Upper lobe of left lung (tissue), 6 donors: Measurements from ENCODE around the gene POPDC3. TPM values are rescaled to one million over a fixed set of nuclear protein-coding genes. Genes with fewer than 3 reads are reported as not detected.

ENCODE experiments used
- ATAC-seq, 2 donors: fragments of 200-7000 bp; cut with Tn5 transposase; one replicate each; pipeline ENCODE4 v1.9.1; 2022; ENCODE audit warnings: mild to moderate bottlenecking in 2 of 2, moderate library complexity in 2 of 2; ENCODE audit not compliant: low FRiP score in 2 of 2
- DNase-seq, 2 donors: peaks; one replicate each; pipeline ENCODE4 v3.0.0-alpha.2; 2019 to 2020
- H3K27ac ChIP-seq, 4 donors: fragments of 200-600 bp; sonication (generic); one replicate each; pipeline ENCODE4 v1.5.1; 2016 to 2019
- H3K27me3 ChIP-seq, 4 donors: fragments of 200-600 bp; sonication (generic); one replicate each; pipeline ENCODE4 v1.5.1; 2017 to 2019
- H3K36me3 ChIP-seq, 4 donors: fragments of 200-600 bp; sonication (generic); one replicate each; pipeline ENCODE4 v1.5.1; 2016 to 2019
- H3K4me1 ChIP-seq, 4 donors: fragments of 200-600 bp; sonication (generic); one replicate each; pipeline ENCODE4 v1.5.1; 2018 to 2019
- H3K4me3 ChIP-seq, 4 donors: fragments of 200-600 bp; sonication (generic); one replicate each; pipeline ENCODE4 v1.5.1; 2017 to 2019; ENCODE audit warnings: mild to moderate bottlenecking in 2 of 4, moderate library complexity in 1 of 4
- H3K9me3 ChIP-seq, 4 donors: fragments of 200-600 bp; sonication (generic); one replicate each; pipeline ENCODE4 v1.5.1; 2018 to 2019
- POLR2A ChIP-seq, 4 donors: fragments of 450-650 bp; IDR thresholded peaks; one replicate each; pipeline ENCODE4 v1.5.1; 2016 to 2017; ENCODE audit warnings: antibody characterized with exemption in 4 of 4, mild to moderate bottlenecking in 2 of 4
- WGBS, 2 donors: methylation state at CpG; one replicate each; pipeline ENCODE4 v1.1.5; 2017 to 2018; 5-methylcytosine and 5-hydroxymethylcytosine counted together
- total RNA-seq, 6 donors: library from RNA; depleted of rRNA in 4 of 6; stranded (reverse); fragments of >200 nt in 4 of 6; gene quantifications; one replicate each; pipeline versions ENCODE4 v1.1.0 to v1.2.1, GENCODE V29; 2016 to 2021
- TF ChIP-seq, protein P1 (sequence below), 6 experiments: fragments of 450-650 bp in 4 of 6; fragments of 200-600 bp in 2 of 6; sonication (generic) in 2 of 6; IDR thresholded peaks; one replicate each; pipeline ENCODE4 v1.5.1; 2016 to 2019; ENCODE audit warnings: antibody characterized with exemption in 6 of 6
- donor health status: DM: no; HTN: no; CAD: no; lungs with moderate emphysema.
- donor health status: DM: no; HTN: yes; CAD: no; lungs with severe emphysema.

Gene POPDC3
- total RNA-seq, 6 donors from 2014 or later = 0.34 to 6.8 (median 0.57) TPM; not detected in 3

DNA sequence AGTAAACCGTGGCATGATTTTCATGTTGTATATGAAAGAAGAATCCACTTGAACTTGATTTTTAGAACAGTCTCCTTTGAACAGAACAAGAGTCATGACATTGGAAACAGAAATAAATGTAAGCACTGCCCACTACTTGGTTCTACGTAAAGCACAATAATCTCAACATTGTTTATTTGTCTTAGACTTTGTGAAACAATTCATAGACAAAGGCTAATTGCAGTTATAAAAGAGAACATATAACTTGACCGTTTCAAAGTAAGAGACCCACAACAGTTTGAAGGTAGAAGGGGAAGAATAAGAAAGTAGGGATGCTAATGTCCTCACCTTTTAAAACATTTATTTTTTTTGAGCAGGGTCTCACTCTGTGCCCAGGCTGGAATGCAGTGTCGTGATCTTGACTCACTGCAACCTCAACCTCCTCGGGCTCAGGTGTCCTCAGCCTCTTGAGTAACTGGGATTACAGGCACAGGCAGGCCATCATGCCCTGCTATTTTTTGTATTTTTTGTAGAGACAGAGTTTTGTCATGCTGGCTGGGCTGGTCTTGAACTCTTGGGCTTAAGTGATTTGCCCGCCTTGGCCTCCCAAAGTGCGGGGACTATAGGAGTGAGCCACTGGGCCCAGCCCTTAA, 71.1 kb downstream of the POPDC3 start:
- 79 to 87% methylated on average over 7 of the region's 7 CpGs for WGBS, 2 donors

More for the DNA sequence above, 71.1 kb downstream of the POPDC3 start:
- H3K4me3 ChIP-seq = no peak overlapping the region
- no peaks in the 10 kb centered on the region for H3K27me3 ChIP-seq
- no peaks in the 10 kb centered on the region for H3K36me3 ChIP-seq
- ATAC-seq (no peak), DNase-seq (no peak)
- no peak for TF ChIP-seq POLR2A (IDR thresholded peaks at IDR 0.05)
- TF ChIP-seq, protein P1, sequence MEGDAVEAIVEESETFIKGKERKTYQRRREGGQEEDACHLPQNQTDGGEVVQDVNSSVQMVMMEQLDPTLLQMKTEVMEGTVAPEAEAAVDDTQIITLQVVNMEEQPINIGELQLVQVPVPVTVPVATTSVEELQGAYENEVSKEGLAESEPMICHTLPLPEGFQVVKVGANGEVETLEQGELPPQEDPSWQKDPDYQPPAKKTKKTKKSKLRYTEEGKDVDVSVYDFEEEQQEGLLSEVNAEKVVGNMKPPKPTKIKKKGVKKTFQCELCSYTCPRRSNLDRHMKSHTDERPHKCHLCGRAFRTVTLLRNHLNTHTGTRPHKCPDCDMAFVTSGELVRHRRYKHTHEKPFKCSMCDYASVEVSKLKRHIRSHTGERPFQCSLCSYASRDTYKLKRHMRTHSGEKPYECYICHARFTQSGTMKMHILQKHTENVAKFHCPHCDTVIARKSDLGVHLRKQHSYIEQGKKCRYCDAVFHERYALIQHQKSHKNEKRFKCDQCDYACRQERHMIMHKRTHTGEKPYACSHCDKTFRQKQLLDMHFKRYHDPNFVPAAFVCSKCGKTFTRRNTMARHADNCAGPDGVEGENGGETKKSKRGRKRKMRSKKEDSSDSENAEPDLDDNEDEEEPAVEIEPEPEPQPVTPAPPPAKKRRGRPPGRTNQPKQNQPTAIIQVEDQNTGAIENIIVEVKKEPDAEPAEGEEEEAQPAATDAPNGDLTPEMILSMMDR (IDR thresholded peaks at IDR 0.05) = no peak
- H3K27ac ChIP-seq = no peak overlapping the region
- no peaks in the 10 kb centered on the region for H3K4me1 ChIP-seq
- no peaks in the 10 kb centered on the region for H3K9me3 ChIP-seq

Other genes starting within 250 kb of the POPDC3 start
- under 1 TPM in 2 of 6 donors, not detected in 4; 0.10 to 0.49 TPM for gene LIN28B, start 222.9 kb downstream of the POPDC3 start, total RNA-seq
- 10 to 100 TPM; 12.1 to 31.0 (median 28.9) TPM for gene PREP, start 223.1 kb upstream of the POPDC3 start, total RNA-seq